ENCODE data around the gene LCA5.

GRCh38 chr6:79515436-79515835 lies 21.8 kb downstream of the LCA5 start:
- TF ChIP-seq, protein P1, sequence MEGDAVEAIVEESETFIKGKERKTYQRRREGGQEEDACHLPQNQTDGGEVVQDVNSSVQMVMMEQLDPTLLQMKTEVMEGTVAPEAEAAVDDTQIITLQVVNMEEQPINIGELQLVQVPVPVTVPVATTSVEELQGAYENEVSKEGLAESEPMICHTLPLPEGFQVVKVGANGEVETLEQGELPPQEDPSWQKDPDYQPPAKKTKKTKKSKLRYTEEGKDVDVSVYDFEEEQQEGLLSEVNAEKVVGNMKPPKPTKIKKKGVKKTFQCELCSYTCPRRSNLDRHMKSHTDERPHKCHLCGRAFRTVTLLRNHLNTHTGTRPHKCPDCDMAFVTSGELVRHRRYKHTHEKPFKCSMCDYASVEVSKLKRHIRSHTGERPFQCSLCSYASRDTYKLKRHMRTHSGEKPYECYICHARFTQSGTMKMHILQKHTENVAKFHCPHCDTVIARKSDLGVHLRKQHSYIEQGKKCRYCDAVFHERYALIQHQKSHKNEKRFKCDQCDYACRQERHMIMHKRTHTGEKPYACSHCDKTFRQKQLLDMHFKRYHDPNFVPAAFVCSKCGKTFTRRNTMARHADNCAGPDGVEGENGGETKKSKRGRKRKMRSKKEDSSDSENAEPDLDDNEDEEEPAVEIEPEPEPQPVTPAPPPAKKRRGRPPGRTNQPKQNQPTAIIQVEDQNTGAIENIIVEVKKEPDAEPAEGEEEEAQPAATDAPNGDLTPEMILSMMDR (IDR thresholded peaks at IDR 0.05): no peak
- no peak for TF ChIP-seq EZH2 (IDR thresholded peaks at IDR 0.05; ENCODE audit: borderline replicate concordance, insufficient read depth, low read depth, low read length, poor library complexity, severe bottlenecking)

Data from B cell (primary cell).